K562 (cell line): ENCODE measurements around the gene SERPINB7. TPM values are rescaled to one million over a fixed set of nuclear protein-coding genes. Genes with fewer than 3 reads are reported as not detected.

Experiments used
- ATAC-seq: fragments of 200-7000 bp; cut with Tn5 transposase; 3 replicates; pipeline ENCODE4 v1.9.1; 2020; ENCODE audit warnings: moderate library complexity
- BruUV-seq: library from RNA; stranded (reverse); fragments of 400-500 nt; replicated peaks from 2 replicates; lab custom pipeline; 2021; lab: Mats Ljungman, UMichigan
- CTCF ChIA-PET: fragments of 300-600 bp; formaldehyde crosslinking; extraction: SDS; loops from one replicate; lab custom pipeline; 2021; ENCODE audit warnings: low intra/inter-chr PET ratio; lab: Yijun Ruan, JAX
- POLR2A ChIA-PET: fragments of 300-600, 350-650 bp; sonication (Branson Sonifier 250); formaldehyde crosslinking; extraction: SDS; loops from one replicate; lab custom pipeline; 2021; ENCODE audit warnings: antibody characterized with exemption, inconsistent platforms; lab: Yijun Ruan, JAX
- DNase-seq, 4 experiments: peaks; one replicate each; pipeline versions ENCODE4 v3.0.0 to v3.0.0-alpha.2; 2011 to 2018; ENCODE audit warnings: low spot score in 3 of 4, mixed read lengths in 3 of 4; ENCODE audit errors: extremely low read depth in 1 of 4
- FAIRE-seq: peaks from 2 replicates; lab custom pipeline; 2011; peaks lifted over from hg19 to GRCh38; lab: Jason Lieb, UNC
- H2AFZ ChIP-seq: 2 replicates; pipeline ENCODE4 v1.6.0; 2011; ENCODE audit warnings: low read depth, low read length, control low read depth, inconsistent platforms
- H3K27ac ChIP-seq: fragments of 200-600 bp; 3 replicates; pipeline ENCODE4 v1.8.0; 2011; ENCODE audit warnings: low read depth, mild to moderate bottlenecking, control low read depth, inconsistent platforms, low read length, moderate library complexity, mixed read lengths; ENCODE audit errors: extremely low read depth
- H3K27me3 ChIP-seq, 2 experiments: fragments of 300-600 bp in 1 of 2; 2 replicates in 1 of 2; 3 replicates in 1 of 2; pipeline versions ENCODE4 v1.6.0 to v1.8.0; 2011; ENCODE audit warnings: inconsistent platforms in 2 of 2, low read length in 2 of 2, mild to moderate bottlenecking in 1 of 2, mixed read lengths in 1 of 2, moderate library complexity in 1 of 2; ENCODE audit not compliant: control insufficient read depth in 2 of 2, insufficient read depth in 2 of 2
- H3K36me3 ChIP-seq: fragments of 300-600 bp; 3 replicates; pipeline ENCODE4 v1.8.0; 2011; ENCODE audit warnings: mild to moderate bottlenecking, low read length, inconsistent platforms; ENCODE audit not compliant: control insufficient read depth, insufficient read depth
- H3K4me1 ChIP-seq, 2 experiments: fragments of 200-600 bp in 1 of 2; replicated peaks in 1 of 2; 2 replicates in 1 of 2; 3 replicates in 1 of 2; pipeline versions ENCODE4 v1.5.1 to v1.8.0; 2011; ENCODE audit warnings: inconsistent platforms in 2 of 2, low read length in 2 of 2, mild to moderate bottlenecking in 1 of 2, mixed read lengths in 1 of 2, moderate library complexity in 1 of 2; ENCODE audit not compliant: control insufficient read depth in 2 of 2, insufficient read depth in 2 of 2
- H3K4me2 ChIP-seq: 2 replicates; pipeline ENCODE4 v1.6.1; 2011; ENCODE audit warnings: low read length, control low read depth, inconsistent platforms, mixed read lengths; ENCODE audit not compliant: insufficient read depth
- H3K4me3 ChIP-seq: fragments of 200-600 bp; sonication (generic), shearing (Covaris generic); 2 replicates; pipeline ENCODE4 v1.5.1; 2016; ENCODE audit warnings: control low read depth, inconsistent platforms
- H3K79me2 ChIP-seq: fragments of 200-600 bp; 3 replicates; pipeline ENCODE4 v1.8.0; 2011; ENCODE audit warnings: low read length, inconsistent platforms; ENCODE audit not compliant: control insufficient read depth, insufficient read depth
- H3K9ac ChIP-seq, 2 experiments: 2 replicates each; pipeline versions ENCODE4 v1.6.0 to v1.6.1; 2011; ENCODE audit warnings: low read depth in 2 of 2, low read length in 2 of 2, control low read depth in 1 of 2, inconsistent platforms in 1 of 2, mild to moderate bottlenecking in 1 of 2, mixed read lengths in 1 of 2; ENCODE audit not compliant: insufficient read depth in 1 of 2
- H3K9me1 ChIP-seq: one replicate; pipeline ENCODE4 v1.6.0; 2011; ENCODE audit warnings: inconsistent platforms, mild to moderate bottlenecking, low read length, moderate library complexity; ENCODE audit not compliant: control insufficient read depth, insufficient read depth
- H3K9me3 ChIP-seq: replicated peaks from 2 replicates; pipeline ENCODE4 v1.5.1; 2011; ENCODE audit warnings: low read depth, low read length, inconsistent platforms; ENCODE audit not compliant: control insufficient read depth, insufficient read depth
- H4K20me1 ChIP-seq: replicated peaks from 2 replicates; pipeline ENCODE4 v1.6.1; 2011; ENCODE audit warnings: low read length, inconsistent platforms, mixed read lengths; ENCODE audit not compliant: control insufficient read depth, insufficient read depth
- BDP1 ChIP-seq: IDR thresholded peaks from 3 replicates; pipeline ENCODE4 v1.6.1; 2011; ENCODE audit not compliant: insufficient read length, insufficient read depth
- CHD2 ChIP-seq: IDR thresholded peaks from 2 replicates; pipeline ENCODE4 v1.6.1; 2011; ENCODE audit warnings: low read depth, low read length
- FIP1L1 ChIP-seq: fragments of 200-400 bp; formaldehyde crosslinking; IDR thresholded peaks from 2 replicates; pipeline ENCODE4 v1.6.1; 2018; ENCODE audit warnings: mild to moderate bottlenecking, low read depth, low read length; ENCODE audit not compliant: poor library complexity, severe bottlenecking
- NELFE ChIP-seq: IDR thresholded peaks from 2 replicates; pipeline ENCODE4 v1.6.1; 2011; ENCODE audit warnings: mild to moderate bottlenecking; ENCODE audit not compliant: insufficient read depth, insufficient read length
- NR4A1 ChIP-seq, 2 experiments: fragments of 250-450 bp in 1 of 2; fragments of 450-650 bp in 1 of 2; sonication (Bioruptor Pico) in 1 of 2; IDR thresholded peaks; 2 replicates each; pipeline versions ENCODE4 v1.4.0 to v1.6.1; 2016 to 2020; ENCODE audit warnings: mild to moderate bottlenecking in 2 of 2, missing compliant biosample characterization in 1 of 2, missing genetic modification characterization in 1 of 2, moderate library complexity in 1 of 2
- PTBP1 ChIP-seq: fragments of 200-400 bp; formaldehyde crosslinking; IDR thresholded peaks from 2 replicates; pipeline ENCODE4 v1.6.1; 2017; ENCODE audit warnings: low read depth, low read length
- SIX5 ChIP-seq, 2 experiments: IDR thresholded peaks; 2 replicates each; pipeline ENCODE4 v1.6.1; 2011; ENCODE audit warnings: low read length in 2 of 2, borderline replicate concordance in 1 of 2, low read depth in 1 of 2, mild to moderate bottlenecking in 1 of 2, moderate library complexity in 1 of 2; ENCODE audit not compliant: insufficient read depth in 1 of 2
- WGBS: fragments of 100-300 bp; shearing (Covaris generic); methylation state at CpG from one replicate; pipeline ENCODE4 v1.1.6; 2016; ENCODE audit warnings: low coverage, mixed read lengths; ENCODE audit not compliant: insufficient coverage; ENCODE audit errors: missing lambda C conversion rate; 5-methylcytosine and 5-hydroxymethylcytosine counted together
- in situ Hi-C: fragments of 300-500 bp; cut with MboI; formaldehyde crosslinking; loops from 4 replicates; pipeline ENCODE4 v1.15.0; 2018; ENCODE audit warnings: inconsistent platforms, mixed read lengths
- intact Hi-C: fragments of 100-400 bp; cut with micrococcal nuclease; formaldehyde crosslinking; loops from 2 replicates; pipeline ENCODE4 v1.14.2; 2022
- polyA plus RNA-seq, 8 experiments: library from polyadenylated mRNA; depleted of rRNA in 4 of 8; stranded (reverse) in 5 of 8; unstranded in 3 of 8; fragments of >200 nt; fragmentation: Nextera tagmentation in 2 of 8; fragmentation: Illumina TruSeq in 1 of 8; extraction: Ambion mirVana in 2 of 8; extraction: Trizol in 1 of 8; gene quantifications; 2 replicates each; pipeline versions ENCODE4 v1.2.1 to v1.2.3, GENCODE V29; 2011 to 2014; ENCODE audit warnings: inconsistent platforms in 1 of 8, missing spikeins in 1 of 8
- total RNA-seq, 7 experiments: library from RNA; depleted of rRNA in 6 of 7; stranded (reverse); fragments of >200 nt in 6 of 7; fragmentation: Illumina TruSeq in 2 of 7; extraction: Trizol in 2 of 7; gene quantifications; 2 replicates each; pipeline versions ENCODE4 v1.2.1 to v1.2.3, GENCODE V29; 2011 to 2021; ENCODE audit warnings: low replicate concordance in 1 of 7
- TF ChIP-seq, protein P1 (sequence below): fragments of 250-450 bp; sonication (Bioruptor Pico); IDR thresholded peaks from 2 replicates; pipeline ENCODE4 v1.8.0; 2022; ENCODE audit warnings: moderate library complexity, mild to moderate bottlenecking, inconsistent platforms
- TF ChIP-seq, protein P2 (sequence below): fragments of 450-650 bp; IDR thresholded peaks from 2 replicates; pipeline ENCODE4 v1.6.1; 2017; ENCODE audit warnings: antibody characterized with exemption
- TF ChIP-seq, protein P3 (sequence below): fragments of 250-450 bp; sonication (Bioruptor Pico); IDR thresholded peaks from 2 replicates; pipeline ENCODE4 v1.6.1; 2021; ENCODE audit warnings: mild to moderate bottlenecking
- TF ChIP-seq, protein P4 (sequence below): fragments of 200-800 bp; sonication (Bioruptor generic); IDR thresholded peaks from 2 replicates; pipeline ENCODE4 v1.6.1; 2017; ENCODE audit warnings: missing genetic modification characterization, missing compliant biosample characterization

Gene SERPINB7
- total and polyA plus RNA-seq, 9 of the 15 experiments (the other 6 are each of a cell fraction or from before 2014, with no cell fraction given): not detected

DNA sequence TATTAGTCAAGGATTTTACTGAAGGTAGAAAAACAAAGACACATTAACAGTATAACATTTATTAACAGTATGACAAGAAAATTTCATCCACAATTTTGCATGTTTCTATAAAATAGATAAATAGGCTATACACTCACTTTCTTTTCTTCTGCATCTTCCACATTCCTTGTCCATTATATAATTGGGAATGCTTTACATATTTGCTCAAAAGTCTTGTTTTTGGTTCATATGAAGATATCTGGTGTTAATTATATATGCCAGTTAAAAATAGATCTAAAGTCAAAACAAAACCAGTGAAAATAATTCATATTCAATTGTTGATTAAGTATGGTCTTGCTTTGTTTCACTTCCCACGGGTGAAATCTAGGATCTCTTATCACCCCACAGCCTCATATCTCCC lies 53.4 kb downstream of the SERPINB7 start:
- intact Hi-C loops: no loop called here
- Histone ChIP-seq H3K27me3 (no peaks in the 10 kb centered on the region), H2AFZ (no peak overlapping the region), H3K4me1 (no peaks in the 10 kb centered on the region), H3K4me3 (no peak overlapping the region), H3K9me3 (no peaks in the 10 kb centered on the region), H3K36me3 (no peaks in the 10 kb centered on the region), H3K9me1 (no peaks in the 10 kb centered on the region), H4K20me1 (no peaks in the 10 kb centered on the region), H3K4me2 (no peak overlapping the region), H3K27ac (no peak overlapping the region), H3K9ac (no peak overlapping the region), H3K79me2 (no peaks in the 10 kb centered on the region)
- ATAC-seq (no peak), FAIRE-seq (no peak), DNase-seq (no peak)
- BruUV-seq: no TSS peak
- in situ Hi-C loops: loop anchor here (25.0 kb wide), 1 partner anchor 816 kb away; no protein-coding TSS in a partner anchor
- ChIA-PET CTCF (no interaction called here), POLR2A (no interaction called here)
- TF ChIP-seq NR4A1 (CRISPR knock-in tag; IDR thresholded peaks at IDR 0.05) (no peak), NR4A1 (tag; IDR thresholded peaks at IDR 0.05) (no peak), BDP1 (no peak), NELFE (no peak), SIX5 (IDR thresholded peaks at IDR 0.05; ENCODE audit: borderline replicate concordance in 1 of 2, insufficient read depth in 1 of 2, low read depth in 1 of 2, low read length in 2 of 2) (no peak), FIP1L1 (no peak), CHD2 (no peak), PTBP1 (no peak)
- TF ChIP-seq, protein P1, sequence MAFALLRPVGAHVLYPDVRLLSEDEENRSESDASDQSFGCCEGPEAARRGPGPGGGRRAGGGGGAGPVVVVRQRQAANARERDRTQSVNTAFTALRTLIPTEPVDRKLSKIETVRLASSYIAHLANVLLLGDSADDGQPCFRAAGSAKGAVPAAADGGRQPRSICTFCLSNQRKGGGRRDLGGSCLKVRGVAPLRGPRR (CRISPR knock-in tag): no peak
- TF ChIP-seq, protein P2, sequence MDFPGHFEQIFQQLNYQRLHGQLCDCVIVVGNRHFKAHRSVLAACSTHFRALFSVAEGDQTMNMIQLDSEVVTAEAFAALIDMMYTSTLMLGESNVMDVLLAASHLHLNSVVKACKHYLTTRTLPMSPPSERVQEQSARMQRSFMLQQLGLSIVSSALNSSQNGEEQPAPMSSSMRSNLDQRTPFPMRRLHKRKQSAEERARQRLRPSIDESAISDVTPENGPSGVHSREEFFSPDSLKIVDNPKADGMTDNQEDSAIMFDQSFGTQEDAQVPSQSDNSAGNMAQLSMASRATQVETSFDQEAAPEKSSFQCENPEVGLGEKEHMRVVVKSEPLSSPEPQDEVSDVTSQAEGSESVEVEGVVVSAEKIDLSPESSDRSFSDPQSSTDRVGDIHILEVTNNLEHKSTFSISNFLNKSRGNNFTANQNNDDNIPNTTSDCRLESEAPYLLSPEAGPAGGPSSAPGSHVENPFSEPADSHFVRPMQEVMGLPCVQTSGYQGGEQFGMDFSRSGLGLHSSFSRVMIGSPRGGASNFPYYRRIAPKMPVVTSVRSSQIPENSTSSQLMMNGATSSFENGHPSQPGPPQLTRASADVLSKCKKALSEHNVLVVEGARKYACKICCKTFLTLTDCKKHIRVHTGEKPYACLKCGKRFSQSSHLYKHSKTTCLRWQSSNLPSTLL: no peak
- TF ChIP-seq, protein P3, sequence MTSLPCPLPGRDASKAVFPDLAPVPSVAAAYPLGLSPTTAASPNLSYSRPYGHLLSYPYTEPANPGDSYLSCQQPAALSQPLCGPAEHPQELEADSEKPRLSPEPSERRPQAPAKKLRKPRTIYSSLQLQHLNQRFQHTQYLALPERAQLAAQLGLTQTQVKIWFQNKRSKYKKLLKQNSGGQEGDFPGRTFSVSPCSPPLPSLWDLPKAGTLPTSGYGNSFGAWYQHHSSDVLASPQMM (CRISPR knock-in tag): no peak
- TF ChIP-seq, protein P4, sequence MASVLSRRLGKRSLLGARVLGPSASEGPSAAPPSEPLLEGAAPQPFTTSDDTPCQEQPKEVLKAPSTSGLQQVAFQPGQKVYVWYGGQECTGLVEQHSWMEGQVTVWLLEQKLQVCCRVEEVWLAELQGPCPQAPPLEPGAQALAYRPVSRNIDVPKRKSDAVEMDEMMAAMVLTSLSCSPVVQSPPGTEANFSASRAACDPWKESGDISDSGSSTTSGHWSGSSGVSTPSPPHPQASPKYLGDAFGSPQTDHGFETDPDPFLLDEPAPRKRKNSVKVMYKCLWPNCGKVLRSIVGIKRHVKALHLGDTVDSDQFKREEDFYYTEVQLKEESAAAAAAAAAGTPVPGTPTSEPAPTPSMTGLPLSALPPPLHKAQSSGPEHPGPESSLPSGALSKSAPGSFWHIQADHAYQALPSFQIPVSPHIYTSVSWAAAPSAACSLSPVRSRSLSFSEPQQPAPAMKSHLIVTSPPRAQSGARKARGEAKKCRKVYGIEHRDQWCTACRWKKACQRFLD (CRISPR knock-in tag): no peak
- WGBS: no CpG with 5 or more reads among the region's 1 CpG
